ENCODE data around the gene TPRX2.

Gene TPRX2

DNA sequence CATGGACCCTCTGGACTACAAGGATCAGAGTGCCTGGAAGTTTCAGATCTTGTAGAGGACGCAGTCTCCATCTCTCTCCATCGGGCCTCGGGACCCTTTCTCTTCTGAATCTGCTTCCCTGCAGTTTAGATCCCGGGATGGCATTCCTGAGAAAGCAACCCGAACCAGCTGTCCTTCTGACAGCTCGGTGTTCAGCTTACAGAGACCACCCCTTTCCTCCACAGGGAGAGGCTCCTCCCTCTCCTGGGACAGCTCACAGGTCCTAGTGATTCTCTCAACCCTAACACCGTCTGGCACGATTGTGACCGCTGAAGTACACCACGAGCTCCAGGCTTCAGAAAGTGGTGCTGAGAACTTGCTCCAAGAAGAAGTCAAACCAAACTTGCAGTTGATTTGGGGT, 19.1 kb upstream of the TPRX2 start:
- H3K4me3 ChIP-seq (ENCODE audit: low read depth, low read length): no peak overlapping the region
- no peak for TF ChIP-seq CTCF (IDR thresholded peaks at IDR 0.05; ENCODE audit: low read depth, low read length)
- no peak for TF ChIP-seq POLR2A (IDR thresholded peaks at IDR 0.05; ENCODE audit: extremely low read depth, insufficient read length)
- no peak for TF ChIP-seq MAX (IDR thresholded peaks at IDR 0.05; ENCODE audit: low read depth, low read length)
- no peak for TF ChIP-seq MYC (IDR thresholded peaks at IDR 0.05; ENCODE audit: low read depth, low read length)
- no peak for DNase-seq (ENCODE audit: low read depth)

DNA sequence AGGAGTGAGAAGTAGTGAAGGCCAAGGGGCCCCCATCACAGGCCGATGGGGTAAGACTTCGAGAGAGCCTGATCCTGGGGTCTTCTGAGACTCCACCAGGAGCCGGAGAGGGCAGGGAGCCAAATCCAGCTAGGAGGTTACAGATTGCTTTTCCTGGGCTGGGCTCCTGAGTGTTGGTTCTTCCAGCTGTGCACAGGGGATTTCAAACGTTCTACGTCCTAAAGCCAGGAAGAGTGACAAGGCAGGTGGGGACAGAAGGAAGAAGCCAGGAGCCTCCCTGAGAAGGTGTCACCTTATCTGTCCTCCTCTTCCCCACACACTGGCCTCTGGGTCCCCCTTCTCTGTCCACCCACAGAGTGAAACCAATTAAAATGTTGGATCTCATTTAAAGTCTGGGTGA, 16.1 kb upstream of the TPRX2 start:
- no peak overlapping the region for H3K4me3 ChIP-seq (ENCODE audit: low read depth, low read length)
- DNase-seq (ENCODE audit: low read depth): no peak
- TF ChIP-seq MAX (IDR thresholded peaks at IDR 0.05; ENCODE audit: low read depth, low read length) (no peak), CTCF (IDR thresholded peaks at IDR 0.05; ENCODE audit: low read depth, low read length) (no peak), MYC (IDR thresholded peaks at IDR 0.05; ENCODE audit: low read depth, low read length) (no peak), POLR2A (IDR thresholded peaks at IDR 0.05; ENCODE audit: extremely low read depth, insufficient read length) (no peak)

- DNase-seq (ENCODE audit: low read depth): no peak
- no peak for TF ChIP-seq POLR2A (IDR thresholded peaks at IDR 0.05; ENCODE audit: extremely low read depth, insufficient read length)
- no peak for TF ChIP-seq MYC (IDR thresholded peaks at IDR 0.05; ENCODE audit: low read depth, low read length)
- no peak for TF ChIP-seq MAX (IDR thresholded peaks at IDR 0.05; ENCODE audit: low read depth, low read length)
- no peak for TF ChIP-seq CTCF (IDR thresholded peaks at IDR 0.05; ENCODE audit: low read depth, low read length)
- H3K4me3 ChIP-seq (ENCODE audit: low read depth, low read length): no peak overlapping the region
Measured at GRCh38 chr19:47848425-47848822, 10.6 kb upstream of the TPRX2 start.

GRCh38 chr19:47848823-47849473, 10.1 kb upstream of the TPRX2 start:
- no peak overlapping the region for H3K4me3 ChIP-seq (ENCODE audit: low read depth, low read length)
- TF ChIP-seq MYC (IDR thresholded peaks at IDR 0.05; ENCODE audit: low read depth, low read length) (no peak), MAX (IDR thresholded peaks at IDR 0.05; ENCODE audit: low read depth, low read length) (no peak), CTCF (IDR thresholded peaks at IDR 0.05; ENCODE audit: low read depth, low read length) (peak; percentile 97)
- peak; percentile 90 for DNase-seq (ENCODE audit: low read depth)

DNA sequence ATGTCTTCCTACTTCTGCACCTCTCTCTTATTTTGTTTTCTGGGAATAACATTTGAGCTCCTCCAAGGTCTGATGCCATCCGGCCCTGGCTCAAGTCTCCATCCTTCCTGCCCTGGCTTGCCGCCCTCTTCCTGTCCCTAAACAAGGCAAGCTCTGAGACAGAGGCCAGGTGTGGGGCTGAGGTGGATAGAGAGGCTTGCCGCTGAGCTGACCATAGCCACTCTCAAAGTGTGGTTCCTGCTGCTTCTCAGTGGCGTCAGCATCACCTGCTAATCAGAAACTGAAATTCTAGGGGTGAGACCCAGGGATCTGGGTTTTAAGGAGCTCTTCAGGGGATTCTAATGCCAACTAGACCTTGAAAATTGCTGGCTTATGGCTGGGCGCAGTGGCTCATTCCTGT, 6.0 kb upstream of the TPRX2 start:
- no peak for DNase-seq (ENCODE audit: low read depth)
- no peak overlapping the region for H3K4me3 ChIP-seq (ENCODE audit: low read depth, low read length)

More for the DNA sequence above, 6.0 kb upstream of the TPRX2 start:
- TF ChIP-seq POLR2A (IDR thresholded peaks at IDR 0.05; ENCODE audit: extremely low read depth, insufficient read length) (no peak), MYC (IDR thresholded peaks at IDR 0.05; ENCODE audit: low read depth, low read length) (no peak), MAX (IDR thresholded peaks at IDR 0.05; ENCODE audit: low read depth, low read length) (no peak), CTCF (IDR thresholded peaks at IDR 0.05; ENCODE audit: low read depth, low read length) (no peak)

All from NB4 (cell line).